ENCODE measurements around the gene SARS1.

SARS1 gene

DNA sequence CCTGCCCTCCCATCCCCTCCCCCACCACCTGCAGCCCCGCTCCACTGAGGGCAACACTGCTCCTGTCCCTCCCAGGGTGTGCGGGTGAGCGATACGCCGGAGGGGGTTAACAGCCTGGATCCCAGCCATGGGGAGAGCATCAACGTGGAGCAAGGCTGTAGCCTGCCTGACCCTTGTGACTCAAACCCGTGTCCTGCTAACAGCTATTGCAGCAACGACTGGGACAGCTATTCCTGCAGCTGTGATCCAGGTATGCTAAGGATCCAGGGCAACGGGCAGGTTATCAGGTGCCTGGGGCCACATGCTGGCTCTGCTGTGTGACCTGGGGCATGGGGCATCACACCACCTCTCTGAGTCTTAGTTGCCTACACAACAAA lies 50.6 kb downstream of the SARS1 start:
- Histone ChIP-seq H3K27me3 (ENCODE audit: insufficient read depth, low read length, poor library complexity, severe bottlenecking) (no peaks in the 10 kb centered on the region), H3K9ac (ENCODE audit: low read depth, low read length, poor library complexity, severe bottlenecking) (no peak overlapping the region), H3K36me3 (ENCODE audit: insufficient read depth, low read length) (no peaks in the 10 kb centered on the region), H3K4me3 (ENCODE audit: low read length, poor library complexity, severe bottlenecking) (no peak overlapping the region), H3K79me2 (ENCODE audit: insufficient read depth, low read length) (no peaks in the 10 kb centered on the region), H3K9me3 (ENCODE audit: insufficient read depth, low read depth, low read length) (no peaks in the 10 kb centered on the region), H4K20me1 (ENCODE audit: insufficient read depth, low read length, poor library complexity, severe bottlenecking) (no peaks in the 10 kb centered on the region), H3K4me1 (ENCODE audit: insufficient read depth, low read length, poor library complexity, severe bottlenecking) (no peaks in the 10 kb centered on the region), H3K4me2 (ENCODE audit: low read depth, low read length, poor library complexity, severe bottlenecking) (no peak overlapping the region), H2AFZ (ENCODE audit: low read length) (no peak overlapping the region), H3F3A (ENCODE audit: low read depth) (no peaks in the 10 kb centered on the region), H3K9me2 (replicated peaks; ENCODE audit: low read depth, low read length) (no peaks in the 10 kb centered on the region)
- TF ChIP-seq, protein P1, sequence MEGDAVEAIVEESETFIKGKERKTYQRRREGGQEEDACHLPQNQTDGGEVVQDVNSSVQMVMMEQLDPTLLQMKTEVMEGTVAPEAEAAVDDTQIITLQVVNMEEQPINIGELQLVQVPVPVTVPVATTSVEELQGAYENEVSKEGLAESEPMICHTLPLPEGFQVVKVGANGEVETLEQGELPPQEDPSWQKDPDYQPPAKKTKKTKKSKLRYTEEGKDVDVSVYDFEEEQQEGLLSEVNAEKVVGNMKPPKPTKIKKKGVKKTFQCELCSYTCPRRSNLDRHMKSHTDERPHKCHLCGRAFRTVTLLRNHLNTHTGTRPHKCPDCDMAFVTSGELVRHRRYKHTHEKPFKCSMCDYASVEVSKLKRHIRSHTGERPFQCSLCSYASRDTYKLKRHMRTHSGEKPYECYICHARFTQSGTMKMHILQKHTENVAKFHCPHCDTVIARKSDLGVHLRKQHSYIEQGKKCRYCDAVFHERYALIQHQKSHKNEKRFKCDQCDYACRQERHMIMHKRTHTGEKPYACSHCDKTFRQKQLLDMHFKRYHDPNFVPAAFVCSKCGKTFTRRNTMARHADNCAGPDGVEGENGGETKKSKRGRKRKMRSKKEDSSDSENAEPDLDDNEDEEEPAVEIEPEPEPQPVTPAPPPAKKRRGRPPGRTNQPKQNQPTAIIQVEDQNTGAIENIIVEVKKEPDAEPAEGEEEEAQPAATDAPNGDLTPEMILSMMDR (conservative IDR thresholded peaks at IDR 0.05; ENCODE audit: low read length): no peak
- TF ChIP-seq EZH2phosphoT487 (IDR thresholded peaks at IDR 0.05; ENCODE audit: borderline replicate concordance): no peak

DNA sequence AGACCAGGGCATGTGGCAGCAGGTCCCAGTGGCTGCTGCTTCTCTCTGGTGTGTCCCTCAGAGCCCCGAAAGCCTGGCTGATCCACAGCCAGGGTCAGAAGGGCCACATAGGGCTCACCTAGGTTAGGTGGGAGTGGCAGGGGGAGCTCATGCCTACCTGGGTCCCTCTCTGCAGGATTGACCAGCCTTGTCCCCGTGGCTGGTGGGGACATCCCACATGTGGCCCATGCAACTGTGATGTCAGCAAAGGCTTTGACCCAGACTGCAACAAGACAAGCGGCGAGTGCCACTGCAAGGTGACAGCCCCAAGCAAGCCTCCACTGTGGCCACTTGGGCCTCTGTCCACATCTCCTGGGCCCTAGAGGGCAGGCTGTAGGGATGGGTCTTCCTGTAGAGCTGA lies 51.3 kb downstream of the SARS1 start:
- no peaks in the 10 kb centered on the region for H3F3A ChIP-seq (ENCODE audit: low read depth)
- H3K36me3 ChIP-seq (ENCODE audit: insufficient read depth, low read length): no peaks in the 10 kb centered on the region
- no peak overlapping the region for H3K9ac ChIP-seq (ENCODE audit: low read depth, low read length, poor library complexity, severe bottlenecking)
- TF ChIP-seq, protein P1 (conservative IDR thresholded peaks at IDR 0.05; ENCODE audit: low read length): no peak
- TF ChIP-seq EZH2phosphoT487 (IDR thresholded peaks at IDR 0.05; ENCODE audit: borderline replicate concordance): no peak
- no peaks in the 10 kb centered on the region for H3K79me2 ChIP-seq (ENCODE audit: insufficient read depth, low read length)
- H2AFZ ChIP-seq (ENCODE audit: low read length): no peak overlapping the region
- no peaks in the 10 kb centered on the region for H4K20me1 ChIP-seq (ENCODE audit: insufficient read depth, low read length, poor library complexity, severe bottlenecking)
- H3K9me2 ChIP-seq (replicated peaks; ENCODE audit: low read depth, low read length): no peaks in the 10 kb centered on the region
- H3K4me1 ChIP-seq (ENCODE audit: insufficient read depth, low read length, poor library complexity, severe bottlenecking): no peaks in the 10 kb centered on the region
- no peak overlapping the region for H3K4me2 ChIP-seq (ENCODE audit: low read depth, low read length, poor library complexity, severe bottlenecking)
- H3K9me3 ChIP-seq (ENCODE audit: insufficient read depth, low read depth, low read length): no peaks in the 10 kb centered on the region
- no peaks in the 10 kb centered on the region for H3K27me3 ChIP-seq (ENCODE audit: insufficient read depth, low read length, poor library complexity, severe bottlenecking)
- H3K4me3 ChIP-seq (ENCODE audit: low read length, poor library complexity, severe bottlenecking): no peak overlapping the region

DNA sequence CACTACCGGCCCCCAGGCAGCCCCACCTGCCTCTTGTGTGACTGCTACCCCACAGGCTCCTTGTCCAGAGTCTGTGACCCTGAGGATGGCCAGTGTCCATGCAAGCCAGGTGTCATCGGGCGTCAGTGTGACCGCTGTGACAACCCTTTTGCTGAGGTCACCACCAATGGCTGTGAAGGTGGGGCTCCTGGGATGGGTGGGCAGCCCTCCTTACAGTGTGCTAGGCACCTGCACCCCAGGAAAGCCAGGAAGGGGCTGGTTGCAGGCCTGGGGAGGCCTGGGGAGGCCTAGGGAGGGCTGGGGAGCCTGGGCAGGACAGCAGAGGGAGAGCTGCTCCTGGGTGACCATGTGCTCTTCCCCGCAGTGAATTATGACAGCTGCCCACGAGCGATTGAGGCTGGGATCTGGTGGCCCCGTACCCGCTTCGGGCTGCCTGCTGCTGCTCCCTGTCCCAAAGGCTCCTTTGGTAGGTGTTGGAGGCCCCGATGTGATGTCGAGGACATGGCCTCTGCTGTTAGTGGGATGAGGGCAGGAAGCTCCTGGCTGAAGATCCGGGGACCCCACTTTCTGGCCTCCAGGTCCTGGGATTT lies 52.1 kb downstream of the SARS1 start:
- H3F3A ChIP-seq (ENCODE audit: low read depth): no peaks in the 10 kb centered on the region
- H3K4me2 ChIP-seq (ENCODE audit: low read depth, low read length, poor library complexity, severe bottlenecking): no peak overlapping the region
- no peak overlapping the region for H3K9ac ChIP-seq (ENCODE audit: low read depth, low read length, poor library complexity, severe bottlenecking)
- H4K20me1 ChIP-seq (ENCODE audit: insufficient read depth, low read length, poor library complexity, severe bottlenecking): no peaks in the 10 kb centered on the region
- H3K9me3 ChIP-seq (ENCODE audit: insufficient read depth, low read depth, low read length): no peaks in the 10 kb centered on the region
- TF ChIP-seq, protein P1 (conservative IDR thresholded peaks at IDR 0.05; ENCODE audit: low read length): no peak
- no peak for TF ChIP-seq EZH2phosphoT487 (IDR thresholded peaks at IDR 0.05; ENCODE audit: borderline replicate concordance)
- no peaks in the 10 kb centered on the region for H3K27me3 ChIP-seq (ENCODE audit: insufficient read depth, low read length, poor library complexity, severe bottlenecking)
- no peaks in the 10 kb centered on the region for H3K79me2 ChIP-seq (ENCODE audit: insufficient read depth, low read length)
- H3K36me3 ChIP-seq (ENCODE audit: insufficient read depth, low read length): no peaks in the 10 kb centered on the region
- H2AFZ ChIP-seq (ENCODE audit: low read length): no peak overlapping the region
- H3K4me1 ChIP-seq (ENCODE audit: insufficient read depth, low read length, poor library complexity, severe bottlenecking): no peaks in the 10 kb centered on the region
- H3K4me3 ChIP-seq (ENCODE audit: low read length, poor library complexity, severe bottlenecking): no peak overlapping the region
- no peaks in the 10 kb centered on the region for H3K9me2 ChIP-seq (replicated peaks; ENCODE audit: low read depth, low read length)

All from Loucy (cell line).